DND-41 (cell line): ENCODE data around the gene OOSP4A.

ENCODE experiments used
- ATAC-seq: fragments of 200-7000 bp; cut with Tn5 transposase; 3 replicates; pipeline ENCODE4 v1.9.1; 2021; ENCODE audit warnings: low read depth; ENCODE audit not compliant: insufficient read depth
- DNase-seq: peaks from one replicate; pipeline ENCODE4 v3.0.0-alpha.2; 2020
- H2AFZ ChIP-seq: 2 replicates; pipeline ENCODE4 v1.6.0; 2012; ENCODE audit warnings: low read depth, low read length
- H3K27ac ChIP-seq: 2 replicates; pipeline ENCODE4 v1.5.1; 2012; ENCODE audit warnings: low read length, inconsistent platforms
- H3K27me3 ChIP-seq: fragments of 200-600 bp; sonication (generic); 2 replicates; pipeline ENCODE4 v1.6.0; 2012; ENCODE audit warnings: low read length, mild to moderate bottlenecking, inconsistent platforms; ENCODE audit not compliant: insufficient read depth, poor library complexity
- H3K36me3 ChIP-seq: 2 replicates; pipeline ENCODE4 v1.5.1; 2012; ENCODE audit warnings: low read length, inconsistent platforms; ENCODE audit not compliant: insufficient read depth
- H3K4me1 ChIP-seq: 2 replicates; pipeline ENCODE4 v1.5.1; 2012; ENCODE audit warnings: mild to moderate bottlenecking, low read length; ENCODE audit not compliant: insufficient read depth
- H3K4me2 ChIP-seq: 2 replicates; pipeline ENCODE4 v1.6.0; 2012; ENCODE audit warnings: mild to moderate bottlenecking, moderate library complexity, low read length, inconsistent platforms; ENCODE audit not compliant: insufficient read depth
- H3K4me3 ChIP-seq, 2 experiments: fragments of 200-600 bp in 1 of 2; shearing (Covaris generic) in 1 of 2; 2 replicates each; pipeline ENCODE4 v1.5.1; 2012 to 2016; ENCODE audit warnings: inconsistent platforms in 2 of 2, low read length in 2 of 2, mild to moderate bottlenecking in 2 of 2, low read depth in 1 of 2, moderate library complexity in 1 of 2
- H3K79me2 ChIP-seq: 2 replicates; pipeline ENCODE4 v1.6.0; 2012; ENCODE audit warnings: low read length, inconsistent platforms; ENCODE audit not compliant: insufficient read depth
- H3K9ac ChIP-seq: 2 replicates; pipeline ENCODE4 v1.6.0; 2012; ENCODE audit warnings: low read depth, mild to moderate bottlenecking, inconsistent platforms, low read length, moderate library complexity
- H3K9me3 ChIP-seq: 2 replicates; pipeline ENCODE4 v1.5.1; 2012; ENCODE audit warnings: low read length, moderate library complexity, mild to moderate bottlenecking, inconsistent platforms; ENCODE audit not compliant: insufficient read depth, severe bottlenecking
- H4K20me1 ChIP-seq: 2 replicates; pipeline ENCODE4 v1.6.0; 2012; ENCODE audit warnings: low read length; ENCODE audit not compliant: insufficient read depth
- CTCF ChIP-seq: IDR thresholded peaks from 2 replicates; pipeline ENCODE4 v1.5.1; 2012; ENCODE audit warnings: borderline replicate concordance, low read length, moderate library complexity, mild to moderate bottlenecking; ENCODE audit not compliant: poor library complexity, severe bottlenecking; ENCODE audit errors: extremely low read depth
- EZH2 ChIP-seq: IDR thresholded peaks from 3 replicates; pipeline ENCODE4 v1.6.1; 2012; ENCODE audit warnings: borderline replicate concordance, low read depth, mild to moderate bottlenecking, moderate library complexity, low read length, inconsistent platforms; ENCODE audit not compliant: severe bottlenecking

Gene OOSP4A

GRCh38 chr11:59931688-59932087, 32.1 kb upstream of the OOSP4A start:
- no peak overlapping the region for H3K27ac ChIP-seq

GRCh38 chr11:59938132-59938531, 25.7 kb upstream of the OOSP4A start, which contains the start of gene OOSP1:
Gene OOSP1 (plus strand): TSS chr11:59938432. CDS start chr11:59938455, 23 bp downstream.
- ATAC-seq (no peak), DNase-seq (no peak)
- H3K4me2 ChIP-seq = no peak within 1 kb of the TSS
- no peak within 1 kb of the TSS for H2AFZ ChIP-seq
- no peaks in the 10 kb centered on the region for H4K20me1 ChIP-seq
- TF ChIP-seq EZH2 (no peak), CTCF (no peak)
- H3K27ac ChIP-seq = no peak within 1 kb of the TSS
- no peak within 1 kb of the TSS for H3K4me3 ChIP-seq
- H3K36me3 ChIP-seq = no peaks in the 10 kb centered on the region
- no peaks in the 10 kb centered on the region for H3K79me2 ChIP-seq
- no peak within 1 kb of the TSS for H3K9ac ChIP-seq
- no peaks in the 10 kb centered on the region for H3K4me1 ChIP-seq
- H3K9me3 ChIP-seq = no peaks in the 10 kb centered on the region
- no peaks in the 10 kb centered on the region for H3K27me3 ChIP-seq

More at GRCh38 chr11:59931688-59932087, 32.1 kb upstream of the OOSP4A start:
- no peaks in the 10 kb centered on the region for H3K36me3 ChIP-seq
- H3K79me2 ChIP-seq = no peaks in the 10 kb centered on the region
- H3K4me3 ChIP-seq = no peak overlapping the region
- DNase-seq (no peak), ATAC-seq (no peak)
- peaks cover 22% of the 10 kb centered on the region for H3K9me3 ChIP-seq
- no peaks in the 10 kb centered on the region for H3K27me3 ChIP-seq
- TF ChIP-seq EZH2 (no peak), CTCF (no peak)
- no peak overlapping the region for H3K9ac ChIP-seq
- no peak overlapping the region for H2AFZ ChIP-seq
- no peaks in the 10 kb centered on the region for H4K20me1 ChIP-seq
- H3K4me2 ChIP-seq = no peak overlapping the region
- no peaks in the 10 kb centered on the region for H3K4me1 ChIP-seq

- Histone ChIP-seq H3K4me3 (no peak overlapping the region), H4K20me1 (no peaks in the 10 kb centered on the region), H3K36me3 (no peaks in the 10 kb centered on the region), H3K9ac (no peak overlapping the region), H3K9me3 (no peaks in the 10 kb centered on the region), H2AFZ (no peak overlapping the region), H3K27me3 (no peaks in the 10 kb centered on the region), H3K4me2 (no peak overlapping the region), H3K4me1 (no peaks in the 10 kb centered on the region), H3K79me2 (no peaks in the 10 kb centered on the region), H3K27ac (no peak overlapping the region)
- ATAC-seq (no peak), DNase-seq (no peak)
- TF ChIP-seq EZH2 = no peak
- no peak for TF ChIP-seq CTCF
Observed at GRCh38 chr11:59938718-59939117, 25.1 kb upstream of the OOSP4A start.

- H3K4me3 ChIP-seq = no peak overlapping the region
- no peak overlapping the region for H2AFZ ChIP-seq
- H3K36me3 ChIP-seq = no peaks in the 10 kb centered on the region
- H4K20me1 ChIP-seq = no peaks in the 10 kb centered on the region
- H3K9ac ChIP-seq = no peak overlapping the region
- H3K9me3 ChIP-seq = no peaks in the 10 kb centered on the region
- no peaks in the 10 kb centered on the region for H3K4me1 ChIP-seq
- no peak overlapping the region for H3K4me2 ChIP-seq
- DNase-seq = no peak
- no peaks in the 10 kb centered on the region for H3K79me2 ChIP-seq
- no peaks in the 10 kb centered on the region for H3K27me3 ChIP-seq
- ATAC-seq = no peak
- no peak for TF ChIP-seq EZH2
- TF ChIP-seq CTCF = no peak
- H3K27ac ChIP-seq = no peak overlapping the region
Observed at GRCh38 chr11:59939482-59939881, 24.4 kb upstream of the OOSP4A start.
